K562 (cell line): ENCODE data around the gene CABP4. TPM values are rescaled to one million over a fixed set of nuclear protein-coding genes. Genes with fewer than 3 reads are reported as not detected.

Experiments used
- ATAC-seq: fragments of 200-7000 bp; cut with Tn5 transposase; 3 replicates; pipeline ENCODE4 v1.9.1; 2020; ENCODE audit warnings: moderate library complexity
- BruUV-seq: library from RNA; stranded (reverse); fragments of 400-500 nt; replicated peaks from 2 replicates; lab custom pipeline; 2021; lab: Mats Ljungman, UMichigan
- CTCF ChIA-PET: fragments of 300-600 bp; formaldehyde crosslinking; extraction: SDS; loops from one replicate; lab custom pipeline; 2021; ENCODE audit warnings: low intra/inter-chr PET ratio; lab: Yijun Ruan, JAX
- POLR2A ChIA-PET: fragments of 300-600, 350-650 bp; sonication (Branson Sonifier 250); formaldehyde crosslinking; extraction: SDS; loops from one replicate; lab custom pipeline; 2021; ENCODE audit warnings: antibody characterized with exemption, inconsistent platforms; lab: Yijun Ruan, JAX
- DNase-seq, 4 experiments: peaks; one replicate each; pipeline versions ENCODE4 v3.0.0 to v3.0.0-alpha.2; 2011 to 2018; ENCODE audit warnings: low spot score in 3 of 4, mixed read lengths in 3 of 4; ENCODE audit errors: extremely low read depth in 1 of 4
- FAIRE-seq: peaks from 2 replicates; lab custom pipeline; 2011; peaks lifted over from hg19 to GRCh38; lab: Jason Lieb, UNC
- H2AFZ ChIP-seq: 2 replicates; pipeline ENCODE4 v1.6.0; 2011; ENCODE audit warnings: low read depth, low read length, control low read depth, inconsistent platforms
- H3K27ac ChIP-seq: fragments of 200-600 bp; 3 replicates; pipeline ENCODE4 v1.8.0; 2011; ENCODE audit warnings: low read depth, mild to moderate bottlenecking, control low read depth, inconsistent platforms, low read length, moderate library complexity, mixed read lengths; ENCODE audit errors: extremely low read depth
- H3K27me3 ChIP-seq, 2 experiments: fragments of 300-600 bp in 1 of 2; 2 replicates in 1 of 2; 3 replicates in 1 of 2; pipeline versions ENCODE4 v1.6.0 to v1.8.0; 2011; ENCODE audit warnings: inconsistent platforms in 2 of 2, low read length in 2 of 2, mild to moderate bottlenecking in 1 of 2, mixed read lengths in 1 of 2, moderate library complexity in 1 of 2; ENCODE audit not compliant: control insufficient read depth in 2 of 2, insufficient read depth in 2 of 2
- H3K36me3 ChIP-seq: fragments of 300-600 bp; 3 replicates; pipeline ENCODE4 v1.8.0; 2011; ENCODE audit warnings: mild to moderate bottlenecking, low read length, inconsistent platforms; ENCODE audit not compliant: control insufficient read depth, insufficient read depth
- H3K4me1 ChIP-seq, 2 experiments: fragments of 200-600 bp in 1 of 2; replicated peaks in 1 of 2; 2 replicates in 1 of 2; 3 replicates in 1 of 2; pipeline versions ENCODE4 v1.5.1 to v1.8.0; 2011; ENCODE audit warnings: inconsistent platforms in 2 of 2, low read length in 2 of 2, mild to moderate bottlenecking in 1 of 2, mixed read lengths in 1 of 2, moderate library complexity in 1 of 2; ENCODE audit not compliant: control insufficient read depth in 2 of 2, insufficient read depth in 2 of 2
- H3K4me2 ChIP-seq: 2 replicates; pipeline ENCODE4 v1.6.1; 2011; ENCODE audit warnings: low read length, control low read depth, inconsistent platforms, mixed read lengths; ENCODE audit not compliant: insufficient read depth
- H3K4me3 ChIP-seq: fragments of 200-600 bp; sonication (generic), shearing (Covaris generic); 2 replicates; pipeline ENCODE4 v1.5.1; 2016; ENCODE audit warnings: control low read depth, inconsistent platforms
- H3K79me2 ChIP-seq: fragments of 200-600 bp; 3 replicates; pipeline ENCODE4 v1.8.0; 2011; ENCODE audit warnings: low read length, inconsistent platforms; ENCODE audit not compliant: control insufficient read depth, insufficient read depth
- H3K9ac ChIP-seq, 2 experiments: 2 replicates each; pipeline versions ENCODE4 v1.6.0 to v1.6.1; 2011; ENCODE audit warnings: low read depth in 2 of 2, low read length in 2 of 2, control low read depth in 1 of 2, inconsistent platforms in 1 of 2, mild to moderate bottlenecking in 1 of 2, mixed read lengths in 1 of 2; ENCODE audit not compliant: insufficient read depth in 1 of 2
- H3K9me1 ChIP-seq: one replicate; pipeline ENCODE4 v1.6.0; 2011; ENCODE audit warnings: inconsistent platforms, mild to moderate bottlenecking, low read length, moderate library complexity; ENCODE audit not compliant: control insufficient read depth, insufficient read depth
- H3K9me3 ChIP-seq: replicated peaks from 2 replicates; pipeline ENCODE4 v1.5.1; 2011; ENCODE audit warnings: low read depth, low read length, inconsistent platforms; ENCODE audit not compliant: control insufficient read depth, insufficient read depth
- H4K20me1 ChIP-seq: replicated peaks from 2 replicates; pipeline ENCODE4 v1.6.1; 2011; ENCODE audit warnings: low read length, inconsistent platforms, mixed read lengths; ENCODE audit not compliant: control insufficient read depth, insufficient read depth
- BDP1 ChIP-seq: IDR thresholded peaks from 3 replicates; pipeline ENCODE4 v1.6.1; 2011; ENCODE audit not compliant: insufficient read length, insufficient read depth
- HNRNPUL1 ChIP-seq: fragments of 200-400 bp; formaldehyde crosslinking; IDR thresholded peaks from 2 replicates; pipeline ENCODE4 v1.6.1; 2017; ENCODE audit warnings: low read length
- MAFG ChIP-seq: fragments of 450-650 bp; conservative IDR thresholded peaks from 2 replicates; pipeline ENCODE4 v1.6.1; 2016; ENCODE audit warnings: missing genetic modification characterization, missing compliant biosample characterization
- NONO ChIP-seq, 2 experiments: fragments of 200-400 bp in 1 of 2; fragments of 450-650 bp in 1 of 2; formaldehyde crosslinking in 1 of 2; IDR thresholded peaks; 2 replicates each; pipeline ENCODE4 v1.6.1; 2017; ENCODE audit warnings: low read depth in 2 of 2, mild to moderate bottlenecking in 2 of 2, moderate library complexity in 2 of 2, low read length in 1 of 2
- ZFPM2 ChIP-seq: fragments of 250-450 bp; sonication (Bioruptor Pico); IDR thresholded peaks from 2 replicates; pipeline ENCODE4 v1.5.1; 2022; ENCODE audit warnings: mild to moderate bottlenecking
- ZNF583 ChIP-seq: fragments of 250-450 bp; sonication (Bioruptor Pico); IDR thresholded peaks from 2 replicates; pipeline ENCODE4 v1.4.0; 2020
- WGBS: fragments of 100-300 bp; shearing (Covaris generic); methylation state at CpG from one replicate; pipeline ENCODE4 v1.1.6; 2016; ENCODE audit warnings: low coverage, mixed read lengths; ENCODE audit not compliant: insufficient coverage; ENCODE audit errors: missing lambda C conversion rate; 5-methylcytosine and 5-hydroxymethylcytosine counted together
- in situ Hi-C: fragments of 300-500 bp; cut with MboI; formaldehyde crosslinking; loops from 4 replicates; pipeline ENCODE4 v1.15.0; 2018; ENCODE audit warnings: inconsistent platforms, mixed read lengths
- intact Hi-C: fragments of 100-400 bp; cut with micrococcal nuclease; formaldehyde crosslinking; loops from 2 replicates; pipeline ENCODE4 v1.14.2; 2022
- polyA plus RNA-seq, 8 experiments: library from polyadenylated mRNA; depleted of rRNA in 4 of 8; stranded (reverse) in 5 of 8; unstranded in 3 of 8; fragments of >200 nt; fragmentation: Nextera tagmentation in 2 of 8; fragmentation: Illumina TruSeq in 1 of 8; extraction: Ambion mirVana in 2 of 8; extraction: Trizol in 1 of 8; gene quantifications; 2 replicates each; pipeline versions ENCODE4 v1.2.1 to v1.2.3, GENCODE V29; 2011 to 2014; ENCODE audit warnings: inconsistent platforms in 1 of 8, missing spikeins in 1 of 8
- total RNA-seq, 7 experiments: library from RNA; depleted of rRNA in 6 of 7; stranded (reverse); fragments of >200 nt in 6 of 7; fragmentation: Illumina TruSeq in 2 of 7; extraction: Trizol in 2 of 7; gene quantifications; 2 replicates each; pipeline versions ENCODE4 v1.2.1 to v1.2.3, GENCODE V29; 2011 to 2021; ENCODE audit warnings: low replicate concordance in 1 of 7
- TF ChIP-seq, protein P1 (sequence below): fragments of 250-450 bp; sonication (Bioruptor Pico); IDR thresholded peaks from 2 replicates; pipeline ENCODE4 v1.8.0; 2022; ENCODE audit warnings: moderate library complexity, mild to moderate bottlenecking, inconsistent platforms

CABP4 gene
- total and polyA plus RNA-seq, 9 of the 15 experiments (the other 6 are each of a cell fraction or from before 2014, with no cell fraction given): 0.11 TPM; not detected in 8

DNA sequence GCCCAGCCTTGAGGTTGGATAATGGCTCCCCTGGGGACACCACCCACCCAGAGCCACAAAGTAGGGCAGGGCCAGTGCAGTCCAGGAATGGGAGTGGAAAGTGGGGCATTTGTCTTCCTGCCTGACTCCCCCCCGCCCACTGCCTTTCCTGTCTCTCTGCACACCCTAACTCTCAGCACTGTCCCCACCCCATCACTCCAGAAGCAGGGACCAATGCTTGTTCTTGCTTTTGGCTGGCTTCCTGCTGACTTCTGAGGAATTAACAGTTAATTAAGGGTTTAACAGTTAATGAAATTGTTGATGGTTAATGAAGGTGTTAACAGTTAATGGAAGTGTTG lies 45.3 kb downstream of the CABP4 start:
- no peak for DNase-seq
- Histone ChIP-seq H3K4me3 (no peak overlapping the region), H3K79me2 (peaks cover 13% of the 10 kb centered on the region; the same call in 2 of the 3 replicates), H3K9me3 (no peaks in the 10 kb centered on the region)
- in situ Hi-C loops: no loop called here
- no peak for FAIRE-seq
- POLR2A ChIA-PET: interaction anchor here (1.7 kb wide), 1 partner anchor 8 kb away, joined by 5 read pairs; no protein-coding TSS in a partner anchor
- ATAC-seq: no peak
- no TSS peak for BruUV-seq
- WGBS: 100% methylated on average over 1 of the region's 1 CpG
- no peak for TF ChIP-seq HNRNPUL1
- TF ChIP-seq, protein P1, sequence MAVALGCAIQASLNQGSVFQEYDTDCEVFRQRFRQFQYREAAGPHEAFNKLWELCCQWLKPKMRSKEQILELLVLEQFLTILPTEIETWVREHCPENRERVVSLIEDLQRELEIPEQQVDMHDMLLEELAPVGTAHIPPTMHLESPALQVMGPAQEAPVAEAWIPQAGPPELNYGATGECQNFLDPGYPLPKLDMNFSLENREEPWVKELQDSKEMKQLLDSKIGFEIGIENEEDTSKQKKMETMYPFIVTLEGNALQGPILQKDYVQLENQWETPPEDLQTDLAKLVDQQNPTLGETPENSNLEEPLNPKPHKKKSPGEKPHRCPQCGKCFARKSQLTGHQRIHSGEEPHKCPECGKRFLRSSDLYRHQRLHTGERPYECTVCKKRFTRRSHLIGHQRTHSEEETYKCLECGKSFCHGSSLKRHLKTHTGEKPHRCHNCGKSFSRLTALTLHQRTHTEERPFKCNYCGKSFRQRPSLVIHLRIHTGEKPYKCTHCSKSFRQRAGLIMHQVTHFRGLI: no peak
- TF ChIP-seq ZNF583 (CRISPR knock-in tag): no peak
- no peak for TF ChIP-seq NONO (IDR thresholded peaks at IDR 0.05; ENCODE audit: low read depth in 2 of 2, low read length in 1 of 2)
- TF ChIP-seq BDP1: no peak
- no peak for TF ChIP-seq ZFPM2 (CRISPR knock-in tag)
- no peak for TF ChIP-seq MAFG (tag)
- TF ChIP-seq, all 486 proteins: peak for 0
- H3K4me1 ChIP-seq: peaks cover 5 to 64% of the 10 kb centered on the region in 2 experiments
- no peaks in the 10 kb centered on the region for H3K27me3 ChIP-seq
- intact Hi-C loops: no loop called here
- no peak overlapping the region for H3K27ac ChIP-seq
- H3K9ac ChIP-seq: no peak overlapping the region
- no peaks in the 10 kb centered on the region for H4K20me1 ChIP-seq
- H3K36me3 ChIP-seq: peaks cover 70% of the 10 kb centered on the region; the same call in 2 of the 3 replicates
- peaks cover 6% of the 10 kb centered on the region for H3K9me1 ChIP-seq
- no peak overlapping the region for H3K4me2 ChIP-seq
- H2AFZ ChIP-seq: no peak overlapping the region
- CTCF ChIA-PET: no interaction called here
